ENCODE data around the gene COL19A1.

COL19A1 gene

DNA sequence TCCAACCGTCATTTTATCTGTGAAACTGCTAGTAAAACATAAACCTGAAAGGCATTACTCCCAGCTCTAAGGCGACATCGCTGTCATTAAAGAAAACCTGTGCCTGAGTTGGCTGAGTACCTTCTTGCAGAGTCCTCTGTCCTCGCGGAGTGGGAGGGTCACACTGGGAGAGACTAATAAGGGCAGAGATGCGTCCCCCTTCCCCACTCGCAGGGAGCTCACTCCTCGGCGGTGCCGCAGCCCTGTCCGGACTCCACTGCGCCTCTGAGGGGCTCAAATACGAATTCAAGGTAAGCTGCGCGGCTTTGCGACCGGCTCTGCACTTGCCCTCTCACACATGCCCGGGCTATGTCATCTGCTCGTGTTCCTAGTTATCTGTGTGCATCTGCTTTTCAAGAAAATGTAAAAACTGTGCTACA, at the start of gene COL19A1:
Gene COL19A1, plus strand, starts transcription at position 206 of the 419 bp plus-strand sequence. CDS start 13,012 bp downstream, outside the sequence.
- peak within 1 kb of the TSS; percentile 41 for H3K27ac ChIP-seq (ENCODE audit: low read length)

DNA sequence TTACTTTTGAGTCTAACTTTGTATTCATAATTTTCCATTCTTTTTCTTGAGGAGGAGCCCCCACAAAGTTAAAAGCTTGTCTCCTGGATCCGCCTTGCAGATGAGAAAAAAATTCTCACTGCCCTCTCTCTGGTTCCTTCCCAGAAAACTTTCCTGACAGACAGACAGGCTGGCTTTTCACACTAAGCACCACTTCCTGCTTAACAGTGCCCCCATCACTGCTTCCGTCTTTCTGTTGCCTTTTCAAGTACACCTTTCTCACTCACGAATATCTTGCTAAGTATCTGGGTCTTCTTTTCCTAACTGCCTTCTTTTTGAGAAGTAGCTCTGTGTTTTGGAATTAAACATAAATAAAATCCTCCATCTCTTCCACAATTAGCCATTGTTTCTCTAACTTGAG, 49.8 kb upstream of the COL19A1 start:
- peak overlapping the region; percentile 86 for H2AFZ ChIP-seq (ENCODE audit: low read depth, low read length)

More for the DNA sequence above, at the start of gene COL19A1:
- no peaks in the 10 kb centered on the region for H3K27me3 ChIP-seq (ENCODE audit: low read depth, low read length)
- peak within 1 kb of the TSS; percentile 76 for H2AFZ ChIP-seq (ENCODE audit: low read depth, low read length)
- H3K9me3 ChIP-seq (ENCODE audit: insufficient read depth, low read length): no peaks in the 10 kb centered on the region
- H3K9ac ChIP-seq (ENCODE audit: low read length): peak within 1 kb of the TSS; percentile 76
- TF ChIP-seq, protein P1, sequence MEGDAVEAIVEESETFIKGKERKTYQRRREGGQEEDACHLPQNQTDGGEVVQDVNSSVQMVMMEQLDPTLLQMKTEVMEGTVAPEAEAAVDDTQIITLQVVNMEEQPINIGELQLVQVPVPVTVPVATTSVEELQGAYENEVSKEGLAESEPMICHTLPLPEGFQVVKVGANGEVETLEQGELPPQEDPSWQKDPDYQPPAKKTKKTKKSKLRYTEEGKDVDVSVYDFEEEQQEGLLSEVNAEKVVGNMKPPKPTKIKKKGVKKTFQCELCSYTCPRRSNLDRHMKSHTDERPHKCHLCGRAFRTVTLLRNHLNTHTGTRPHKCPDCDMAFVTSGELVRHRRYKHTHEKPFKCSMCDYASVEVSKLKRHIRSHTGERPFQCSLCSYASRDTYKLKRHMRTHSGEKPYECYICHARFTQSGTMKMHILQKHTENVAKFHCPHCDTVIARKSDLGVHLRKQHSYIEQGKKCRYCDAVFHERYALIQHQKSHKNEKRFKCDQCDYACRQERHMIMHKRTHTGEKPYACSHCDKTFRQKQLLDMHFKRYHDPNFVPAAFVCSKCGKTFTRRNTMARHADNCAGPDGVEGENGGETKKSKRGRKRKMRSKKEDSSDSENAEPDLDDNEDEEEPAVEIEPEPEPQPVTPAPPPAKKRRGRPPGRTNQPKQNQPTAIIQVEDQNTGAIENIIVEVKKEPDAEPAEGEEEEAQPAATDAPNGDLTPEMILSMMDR (IDR thresholded peaks at IDR 0.05; ENCODE audit: low read depth, low read length): peak; percentile 17
- TF ChIP-seq EZH2phosphoT487 (IDR thresholded peaks at IDR 0.05; ENCODE audit: low read depth): no peak
- H3K4me1 ChIP-seq (ENCODE audit: low read length): peaks cover 17% of the 10 kb centered on the region
- no peaks in the 10 kb centered on the region for H3K36me3 ChIP-seq (replicated peaks; ENCODE audit: low read depth, low read length)
- peak within 1 kb of the TSS; percentile 72 for H3K4me2 ChIP-seq (ENCODE audit: low read length)
- H3K79me2 ChIP-seq (ENCODE audit: low read length): no peaks in the 10 kb centered on the region
- peak within 1 kb of the TSS; percentile 76 for H3K4me3 ChIP-seq (ENCODE audit: low read length)
- H4K20me1 ChIP-seq (ENCODE audit: insufficient read depth, low read length): no peaks in the 10 kb centered on the region

DNA sequence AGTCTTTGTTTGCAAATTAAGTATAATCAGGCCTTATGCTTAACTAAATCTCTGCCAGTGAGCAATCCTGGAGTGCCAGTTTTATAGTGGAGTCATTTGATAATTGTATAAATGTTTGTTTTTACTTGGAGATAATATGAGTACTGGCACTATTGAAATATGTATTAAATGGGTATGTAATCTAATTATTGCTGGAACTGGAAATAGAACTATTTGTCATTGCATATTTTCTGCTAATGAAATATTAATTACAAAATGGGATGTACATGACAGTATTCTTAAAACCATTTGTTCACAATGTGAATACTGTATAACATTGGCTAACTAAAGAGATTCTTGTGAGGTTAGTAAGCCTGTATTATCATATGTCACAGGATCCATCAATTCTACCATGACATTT, 49.0 kb upstream of the COL19A1 start:
- H3K9ac ChIP-seq (ENCODE audit: low read length): no peak overlapping the region
- no peaks in the 10 kb centered on the region for H3K36me3 ChIP-seq (replicated peaks; ENCODE audit: low read depth, low read length)
- no peak overlapping the region for H3K4me2 ChIP-seq (ENCODE audit: low read length)
- H3K9me3 ChIP-seq (ENCODE audit: insufficient read depth, low read length): no peaks in the 10 kb centered on the region
- H4K20me1 ChIP-seq (ENCODE audit: insufficient read depth, low read length): no peaks in the 10 kb centered on the region
- no peak overlapping the region for H2AFZ ChIP-seq (ENCODE audit: low read depth, low read length)
- no peak overlapping the region for H3K4me3 ChIP-seq (ENCODE audit: low read length)
- H3K79me2 ChIP-seq (ENCODE audit: low read length): no peaks in the 10 kb centered on the region
- no peaks in the 10 kb centered on the region for H3K27me3 ChIP-seq (ENCODE audit: low read depth, low read length)
- TF ChIP-seq EZH2phosphoT487 (IDR thresholded peaks at IDR 0.05; ENCODE audit: low read depth): no peak
- TF ChIP-seq, protein P1 (IDR thresholded peaks at IDR 0.05; ENCODE audit: low read depth, low read length): no peak
- no peak overlapping the region for H3K27ac ChIP-seq (ENCODE audit: low read length)
- H3K4me1 ChIP-seq (ENCODE audit: low read length): peaks cover 39% of the 10 kb centered on the region

More for the DNA sequence above, 49.8 kb upstream of the COL19A1 start:
- Histone ChIP-seq H3K36me3 (replicated peaks; ENCODE audit: low read depth, low read length) (no peaks in the 10 kb centered on the region), H4K20me1 (ENCODE audit: insufficient read depth, low read length) (no peaks in the 10 kb centered on the region), H3K27me3 (ENCODE audit: low read depth, low read length) (no peaks in the 10 kb centered on the region), H3K9ac (ENCODE audit: low read length) (peak overlapping the region; percentile 36; the same call in 1 of the 2 replicates), H3K4me3 (ENCODE audit: low read length) (peak overlapping the region; percentile 43), H3K9me3 (ENCODE audit: insufficient read depth, low read length) (no peaks in the 10 kb centered on the region), H3K4me1 (ENCODE audit: low read length) (peaks cover 39% of the 10 kb centered on the region), H3K4me2 (ENCODE audit: low read length) (peak overlapping the region; percentile 68), H3K27ac (ENCODE audit: low read length) (peak overlapping the region; percentile 2; the same call in 1 of the 2 replicates), H3K79me2 (ENCODE audit: low read length) (no peaks in the 10 kb centered on the region)
- TF ChIP-seq, protein P1 (IDR thresholded peaks at IDR 0.05; ENCODE audit: low read depth, low read length): peak; percentile 20; the same call in 1 of the 2 replicates
- TF ChIP-seq EZH2phosphoT487 (IDR thresholded peaks at IDR 0.05; ENCODE audit: low read depth): no peak

DNA sequence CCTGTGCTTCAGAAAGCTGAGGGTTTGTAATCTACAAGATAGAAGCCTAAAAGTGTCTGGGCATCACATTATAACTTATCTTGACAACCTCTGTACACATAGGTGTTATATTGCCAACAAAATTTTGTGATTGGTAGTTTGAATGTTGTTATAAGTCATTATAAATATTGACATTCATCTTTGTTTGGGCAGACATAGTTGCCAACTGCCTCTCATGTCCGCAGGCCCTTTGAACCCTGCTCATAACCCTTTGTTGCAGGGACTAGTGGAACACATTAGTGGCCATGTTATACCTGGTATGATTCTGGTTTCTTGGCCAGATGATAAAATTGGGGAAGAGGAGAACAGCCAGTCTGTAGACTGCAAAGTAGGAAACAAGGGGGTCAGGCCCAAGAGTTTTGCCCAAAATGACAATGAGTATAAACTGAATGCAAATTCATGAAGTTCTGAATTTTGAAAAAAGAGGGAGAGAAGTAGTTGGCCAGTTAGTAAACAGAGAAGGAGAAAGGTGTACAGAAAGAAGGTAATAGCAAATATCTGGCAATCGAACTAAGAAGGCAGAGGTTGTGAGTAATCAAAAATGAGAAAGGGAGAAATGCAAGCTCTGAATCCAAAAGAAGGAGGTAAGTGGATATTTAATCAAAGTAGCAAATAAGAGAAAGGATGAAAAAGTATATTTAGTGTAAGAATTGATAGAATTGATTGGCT, 48.0 kb upstream of the COL19A1 start:
- Histone ChIP-seq H2AFZ (ENCODE audit: low read depth, low read length) (no peak overlapping the region), H3K27me3 (ENCODE audit: low read depth, low read length) (no peaks in the 10 kb centered on the region), H3K4me1 (ENCODE audit: low read length) (peaks cover 32% of the 10 kb centered on the region), H3K36me3 (replicated peaks; ENCODE audit: low read depth, low read length) (no peaks in the 10 kb centered on the region), H4K20me1 (ENCODE audit: insufficient read depth, low read length) (no peaks in the 10 kb centered on the region), H3K4me2 (ENCODE audit: low read length) (no peak overlapping the region), H3K27ac (ENCODE audit: low read length) (no peak overlapping the region), H3K9ac (ENCODE audit: low read length) (no peak overlapping the region), H3K9me3 (ENCODE audit: insufficient read depth, low read length) (no peaks in the 10 kb centered on the region), H3K79me2 (ENCODE audit: low read length) (no peaks in the 10 kb centered on the region), H3K4me3 (ENCODE audit: low read length) (no peak overlapping the region)
- TF ChIP-seq EZH2phosphoT487 (IDR thresholded peaks at IDR 0.05; ENCODE audit: low read depth): no peak
- TF ChIP-seq, protein P1 (IDR thresholded peaks at IDR 0.05; ENCODE audit: low read depth, low read length): no peak

Data from OCI-LY3 (cell line).